Measurements from ENCODE around the gene GNAI2.

- TF ChIP-seq, protein P1, sequence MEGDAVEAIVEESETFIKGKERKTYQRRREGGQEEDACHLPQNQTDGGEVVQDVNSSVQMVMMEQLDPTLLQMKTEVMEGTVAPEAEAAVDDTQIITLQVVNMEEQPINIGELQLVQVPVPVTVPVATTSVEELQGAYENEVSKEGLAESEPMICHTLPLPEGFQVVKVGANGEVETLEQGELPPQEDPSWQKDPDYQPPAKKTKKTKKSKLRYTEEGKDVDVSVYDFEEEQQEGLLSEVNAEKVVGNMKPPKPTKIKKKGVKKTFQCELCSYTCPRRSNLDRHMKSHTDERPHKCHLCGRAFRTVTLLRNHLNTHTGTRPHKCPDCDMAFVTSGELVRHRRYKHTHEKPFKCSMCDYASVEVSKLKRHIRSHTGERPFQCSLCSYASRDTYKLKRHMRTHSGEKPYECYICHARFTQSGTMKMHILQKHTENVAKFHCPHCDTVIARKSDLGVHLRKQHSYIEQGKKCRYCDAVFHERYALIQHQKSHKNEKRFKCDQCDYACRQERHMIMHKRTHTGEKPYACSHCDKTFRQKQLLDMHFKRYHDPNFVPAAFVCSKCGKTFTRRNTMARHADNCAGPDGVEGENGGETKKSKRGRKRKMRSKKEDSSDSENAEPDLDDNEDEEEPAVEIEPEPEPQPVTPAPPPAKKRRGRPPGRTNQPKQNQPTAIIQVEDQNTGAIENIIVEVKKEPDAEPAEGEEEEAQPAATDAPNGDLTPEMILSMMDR (optimal IDR thresholded peaks at IDR 0.05 in 1 of 3, IDR thresholded peaks at IDR 0.05 in 1 of 3, conservative IDR thresholded peaks at IDR 0.05 in 1 of 3; ENCODE audit: extremely low read depth in 1 of 3, insufficient read depth in 2 of 3, low read length in 3 of 3) = no peak
- no peak for TF ChIP-seq EZH2 (IDR thresholded peaks at IDR 0.05; ENCODE audit: low read length)
These were observed at the start of gene GNAI2 for GRCh38 chr3:50235716-50236483.
